HG03354 (cell line): ENCODE measurements around the gene AATK.

Source experiments
- ATAC-seq: cut with Tn5 transposase; IDR thresholded peaks from one replicate; pipeline ENCODE4 v1.9.1; 2021; ENCODE audit warnings: mild to moderate bottlenecking; ENCODE audit not compliant: unreplicated experiment, poor library complexity, severe bottlenecking

AATK gene

DNA sequence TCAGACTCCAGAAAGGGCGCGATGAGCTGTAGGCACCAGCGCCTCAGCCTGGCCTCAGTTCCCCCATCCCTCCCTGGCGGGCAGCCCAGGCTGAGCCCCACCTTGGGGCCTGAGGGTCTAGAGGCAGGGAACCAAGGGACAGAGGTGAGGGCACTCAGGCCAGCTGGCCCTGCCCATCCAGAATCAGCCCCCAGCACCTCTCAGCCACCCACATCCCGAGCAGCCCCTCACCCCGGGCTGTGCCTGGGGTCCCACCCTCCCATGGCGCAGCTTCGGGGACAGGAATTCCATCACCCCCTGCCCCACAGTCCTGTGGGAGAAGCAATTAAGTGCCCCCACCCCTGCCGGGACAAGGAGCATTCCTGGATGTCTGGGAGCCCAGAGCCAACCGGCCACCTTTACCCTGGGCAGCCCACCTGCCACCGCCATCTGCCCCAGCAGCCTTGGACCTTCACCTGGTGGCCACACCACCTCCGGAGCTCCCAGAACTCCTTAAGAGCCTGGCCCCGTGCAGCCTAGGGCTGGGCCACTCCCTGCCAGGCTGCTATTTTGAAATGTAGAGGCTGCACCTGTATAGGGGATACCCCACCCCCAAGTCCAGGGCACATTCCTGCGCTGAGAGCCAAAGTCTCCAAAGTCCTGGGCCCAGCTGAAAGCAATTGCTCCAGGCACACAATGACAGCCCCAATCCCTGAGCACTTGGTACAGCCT, 34.4 kb downstream of the AATK start:
- ATAC-seq = no peak

DNA sequence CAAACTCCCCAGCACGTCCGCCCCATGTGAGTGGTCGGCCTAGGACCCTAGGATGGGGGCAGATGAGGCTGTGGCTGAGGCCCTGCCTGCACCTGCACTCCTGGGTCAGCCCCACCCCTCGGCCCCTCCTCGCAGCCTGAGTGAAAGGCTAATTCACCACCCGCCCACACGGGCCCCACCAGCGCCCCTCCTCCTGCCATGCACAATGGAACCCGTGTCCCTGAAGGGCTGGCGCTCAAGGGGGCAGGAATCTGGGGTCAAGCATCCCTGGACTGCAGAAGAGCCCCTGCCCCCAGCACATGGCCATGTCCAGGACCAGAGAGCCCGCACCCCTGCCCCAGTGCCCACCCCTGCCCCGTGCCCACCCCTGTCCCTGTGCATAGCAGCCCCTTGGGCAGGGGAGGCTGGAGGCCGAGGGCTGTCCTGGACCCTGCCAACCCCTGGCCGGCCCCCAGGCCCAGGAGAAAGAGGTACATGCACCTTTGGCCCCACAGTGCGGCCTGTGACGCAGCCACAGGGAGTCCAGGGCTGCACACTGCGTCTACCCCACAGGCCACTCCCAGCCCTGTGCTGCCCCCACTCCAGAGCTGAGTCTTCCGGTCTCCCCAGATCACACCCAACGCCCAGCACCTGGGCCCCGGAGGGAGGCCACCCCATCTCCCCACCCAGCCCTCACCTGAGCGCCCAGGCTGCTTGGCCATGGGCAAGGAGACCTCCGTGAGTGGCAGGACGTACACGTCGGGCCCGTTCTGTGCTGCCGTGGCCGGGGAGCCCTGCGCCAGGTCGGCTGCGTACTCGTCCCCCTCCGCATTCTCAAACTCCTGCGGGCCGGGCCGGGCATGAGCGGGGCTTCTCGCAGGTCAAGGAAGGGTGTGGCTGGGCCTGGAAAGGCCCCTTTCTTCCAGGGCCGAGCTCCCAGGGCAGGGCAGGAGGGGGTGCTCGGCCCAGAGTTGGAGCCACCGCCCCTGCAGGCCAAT, 35.3 kb downstream of the AATK start:
- no peak for ATAC-seq

DNA sequence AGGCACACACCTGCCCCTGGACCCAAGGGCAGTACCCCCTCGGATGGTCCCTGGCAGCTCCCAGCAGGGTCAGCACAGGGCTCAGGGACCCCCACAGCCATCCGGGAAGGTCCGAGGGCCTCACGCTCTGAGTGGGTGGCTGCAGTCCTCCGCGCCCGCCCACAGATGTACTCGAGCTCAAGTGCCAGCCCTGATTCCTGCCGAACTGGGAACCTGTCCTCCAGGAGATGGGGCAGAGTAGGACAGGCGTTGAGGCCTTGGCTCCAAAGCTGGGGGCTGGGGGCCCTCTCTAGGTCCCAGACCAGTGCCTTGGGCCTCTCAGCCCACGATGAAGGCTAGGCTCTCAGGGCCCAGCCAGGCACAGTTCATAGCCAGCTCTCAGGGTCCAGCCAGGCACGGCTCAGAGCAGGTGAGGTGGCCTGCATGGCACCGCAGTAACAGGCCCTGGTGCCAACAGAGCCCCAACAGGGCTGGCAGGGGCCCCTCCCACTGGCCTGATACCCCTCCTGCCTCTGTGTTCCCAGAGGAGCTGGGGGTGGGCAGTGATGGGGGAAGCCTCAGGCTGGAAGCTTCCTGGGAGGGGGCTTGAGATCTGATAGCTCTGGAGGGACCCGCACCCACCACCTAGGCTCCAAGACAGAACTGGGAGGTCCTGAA, 36.2 kb downstream of the AATK start:
- no peak for ATAC-seq

DNA sequence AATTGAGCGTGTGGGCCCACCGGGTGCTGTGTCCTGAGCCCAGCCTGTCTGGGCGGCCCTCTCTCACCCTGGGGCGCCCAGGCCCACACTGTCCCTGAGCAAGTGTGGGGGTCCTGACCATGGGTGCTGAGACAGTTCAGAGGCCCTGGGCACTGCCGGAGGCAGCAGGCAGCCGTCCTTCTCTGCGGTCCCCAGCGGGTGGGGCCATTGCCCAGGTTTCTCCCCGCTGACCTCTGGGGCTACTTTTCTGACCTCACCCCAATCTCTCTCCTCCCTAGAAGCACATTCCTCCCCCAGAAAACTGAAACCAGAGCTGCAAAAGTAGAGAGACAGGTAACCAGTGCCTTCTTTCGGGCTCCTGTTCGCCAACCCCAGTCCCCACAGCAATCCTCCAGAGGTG, 36.7 kb downstream of the AATK start:
- no peak for ATAC-seq

DNA sequence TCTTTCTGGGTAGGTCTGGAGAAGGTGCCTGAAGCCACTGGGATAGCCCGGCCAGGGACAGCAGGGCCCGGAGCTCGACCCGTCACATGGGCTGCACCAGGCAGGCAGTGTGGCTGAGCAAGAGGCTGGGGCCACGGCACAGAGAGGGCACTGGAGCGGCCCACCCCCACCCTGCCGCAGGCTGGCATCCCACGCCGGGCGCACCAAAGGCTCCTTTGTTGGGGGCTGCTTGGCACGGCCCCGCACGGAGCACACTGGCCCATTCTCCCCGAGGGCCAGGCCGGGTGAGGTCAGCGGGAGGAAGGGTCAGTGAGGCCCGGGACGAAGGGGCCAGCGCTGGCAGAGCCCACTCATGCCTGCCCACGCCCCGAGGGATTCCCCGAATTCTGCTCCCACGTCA, 37.2 kb downstream of the AATK start:
- no peak for ATAC-seq

DNA sequence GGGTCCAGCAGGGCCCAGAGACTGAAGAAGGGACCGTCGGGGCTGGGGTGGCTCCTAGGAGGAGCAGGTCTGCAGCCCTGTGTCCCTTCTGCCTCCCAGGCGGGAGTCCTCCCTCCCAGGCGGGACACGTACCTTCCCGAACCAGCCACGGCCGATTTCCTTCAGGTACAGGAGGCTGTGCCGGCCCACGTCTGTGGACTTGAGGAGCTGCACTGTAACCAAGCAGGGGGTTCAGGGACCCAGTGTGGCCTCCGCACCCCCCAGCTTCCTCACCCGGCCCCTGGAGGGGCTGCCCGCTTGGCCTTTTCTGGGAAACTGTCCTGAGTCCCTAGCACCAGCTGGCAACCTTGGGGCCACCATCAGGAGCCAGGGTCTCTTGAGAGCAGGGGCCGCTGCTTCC, 37.7 kb downstream of the AATK start:
- ATAC-seq = no peak

DNA sequence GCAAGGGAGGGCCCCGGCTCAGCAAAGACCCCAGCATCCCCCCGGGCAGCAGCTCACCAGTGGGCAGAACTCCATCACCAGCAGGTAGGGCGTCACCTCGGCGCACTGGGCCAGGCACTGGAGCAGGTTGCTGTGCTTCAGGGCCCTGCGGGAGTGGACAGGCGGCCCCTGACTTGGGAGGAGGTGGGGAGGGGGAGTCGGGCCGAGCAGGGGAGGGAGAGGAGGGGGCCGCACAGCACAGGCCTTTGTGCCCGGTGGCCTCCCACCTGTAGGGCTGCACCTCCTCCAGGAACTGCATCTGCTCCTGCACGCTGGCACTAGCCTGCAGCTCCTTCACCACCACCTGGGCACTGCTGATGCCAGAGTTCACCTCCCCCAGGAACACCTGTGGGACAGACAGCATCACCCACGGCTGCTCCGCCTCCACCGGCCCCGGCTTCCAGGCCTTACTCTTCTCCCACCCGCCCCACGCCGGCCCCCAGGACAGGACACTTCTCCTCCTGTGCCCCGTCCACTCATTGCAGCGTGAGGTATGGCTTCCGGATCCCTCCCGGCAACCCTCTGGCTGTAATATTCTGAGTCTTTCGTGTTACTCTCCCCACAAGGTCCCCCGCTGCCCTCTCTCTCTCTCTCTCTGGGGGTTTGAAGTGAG, 38.4 kb downstream of the AATK start:
- no peak for ATAC-seq

DNA sequence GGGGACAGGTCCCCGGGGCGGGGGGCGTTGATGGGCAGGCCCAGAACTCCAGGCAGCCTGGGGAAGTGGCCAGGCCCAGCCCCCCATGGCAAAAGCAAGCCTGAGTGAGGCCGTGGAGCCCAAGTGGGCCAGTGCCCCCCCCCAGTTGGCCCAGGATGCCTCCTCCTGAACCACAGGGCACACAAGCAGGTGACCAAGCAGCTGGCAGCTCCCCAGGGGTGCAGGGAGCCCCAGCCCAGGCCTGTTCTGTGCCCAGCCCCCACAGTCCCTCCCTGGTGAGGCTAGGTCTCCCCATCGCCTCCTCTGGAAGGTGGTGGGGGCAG, 38.9 kb downstream of the AATK start:
- no peak for ATAC-seq

DNA sequence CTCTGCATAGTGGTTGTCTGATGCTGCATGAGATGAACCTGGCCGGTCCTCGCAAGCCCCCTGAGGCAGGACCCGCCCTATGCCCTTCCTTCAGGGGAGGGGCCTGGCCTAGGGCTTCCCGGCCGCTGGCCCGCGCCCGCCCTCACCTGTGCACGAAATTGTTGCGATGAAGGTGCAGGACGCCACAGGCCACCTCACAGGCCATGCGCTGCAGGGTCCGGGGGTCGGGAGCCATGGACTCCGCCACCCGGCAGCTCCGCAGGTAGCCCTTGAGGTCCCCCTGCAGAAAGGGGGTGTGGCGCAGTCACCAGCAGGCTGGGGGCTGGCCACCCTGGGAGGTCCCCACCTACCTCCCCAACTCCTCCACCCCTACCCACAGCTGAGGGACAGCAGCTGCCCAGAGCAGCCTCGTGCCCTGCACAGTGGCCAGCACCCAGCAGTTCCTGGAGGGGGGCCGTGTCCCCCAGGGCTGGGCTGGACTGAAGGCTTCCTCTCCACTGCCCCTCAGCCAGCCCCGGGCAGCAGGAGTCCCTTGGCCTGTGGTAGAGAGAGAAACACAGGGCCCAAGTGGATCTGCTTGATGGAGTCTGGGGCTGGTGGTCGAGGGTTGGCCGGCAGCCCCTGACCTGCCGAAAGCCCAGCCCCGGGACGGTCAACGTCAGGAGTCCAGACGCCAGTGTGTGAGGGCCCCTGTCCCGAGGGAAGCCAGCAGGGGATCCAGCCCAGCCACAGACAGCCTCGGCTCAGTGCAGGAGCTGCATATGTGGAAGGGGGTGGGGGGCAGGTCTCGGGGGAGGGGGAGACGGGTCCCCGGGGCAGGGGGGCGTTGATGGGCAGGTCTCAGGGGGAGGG, 39.5 kb downstream of the AATK start:
- ATAC-seq = no peak

DNA sequence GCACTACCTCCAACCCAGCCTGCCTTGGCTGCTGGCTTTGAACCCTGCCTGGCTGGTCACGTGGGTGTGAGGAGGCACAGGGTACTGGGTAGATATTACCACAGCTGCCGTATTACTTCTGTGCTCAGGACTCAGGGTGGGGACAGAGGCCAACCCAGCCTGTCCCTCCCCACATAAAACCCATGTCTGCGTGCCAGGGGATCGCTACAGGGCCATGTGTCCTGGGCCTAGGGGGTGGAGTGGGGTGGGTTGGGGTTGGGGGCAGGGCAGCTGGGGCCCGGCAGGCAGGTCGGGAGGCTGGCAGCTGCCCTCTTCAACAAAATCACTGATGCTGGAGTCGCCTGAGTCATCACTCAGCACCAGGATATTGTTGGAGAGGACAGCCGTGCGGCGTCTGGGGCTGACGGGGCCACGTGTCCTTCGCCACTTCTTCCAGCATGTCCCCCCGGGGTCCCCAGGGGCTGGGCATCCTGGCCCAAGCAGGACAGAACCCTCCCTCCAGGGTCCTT, 40.4 kb downstream of the AATK start:
- no peak for ATAC-seq

DNA sequence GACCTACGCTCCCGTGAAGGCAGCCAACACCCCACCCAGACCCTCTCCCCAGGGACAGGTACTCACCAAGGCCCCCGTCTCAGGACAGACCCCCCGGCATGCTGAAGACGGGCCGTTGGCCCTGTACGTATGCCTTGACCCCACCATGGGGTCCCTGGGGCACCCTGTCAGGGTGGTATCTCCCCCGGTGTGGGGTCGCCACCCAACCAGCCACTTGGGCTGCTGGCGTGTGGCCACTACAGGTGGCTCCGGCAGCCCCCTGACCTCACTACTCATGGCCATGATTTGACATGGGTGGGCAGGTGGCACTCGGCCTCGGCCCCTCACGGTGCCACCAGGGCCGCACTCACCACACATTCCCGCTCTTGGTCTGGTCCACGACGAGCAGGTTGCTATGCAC, 41.6 kb downstream of the AATK start:
- no peak for ATAC-seq

DNA sequence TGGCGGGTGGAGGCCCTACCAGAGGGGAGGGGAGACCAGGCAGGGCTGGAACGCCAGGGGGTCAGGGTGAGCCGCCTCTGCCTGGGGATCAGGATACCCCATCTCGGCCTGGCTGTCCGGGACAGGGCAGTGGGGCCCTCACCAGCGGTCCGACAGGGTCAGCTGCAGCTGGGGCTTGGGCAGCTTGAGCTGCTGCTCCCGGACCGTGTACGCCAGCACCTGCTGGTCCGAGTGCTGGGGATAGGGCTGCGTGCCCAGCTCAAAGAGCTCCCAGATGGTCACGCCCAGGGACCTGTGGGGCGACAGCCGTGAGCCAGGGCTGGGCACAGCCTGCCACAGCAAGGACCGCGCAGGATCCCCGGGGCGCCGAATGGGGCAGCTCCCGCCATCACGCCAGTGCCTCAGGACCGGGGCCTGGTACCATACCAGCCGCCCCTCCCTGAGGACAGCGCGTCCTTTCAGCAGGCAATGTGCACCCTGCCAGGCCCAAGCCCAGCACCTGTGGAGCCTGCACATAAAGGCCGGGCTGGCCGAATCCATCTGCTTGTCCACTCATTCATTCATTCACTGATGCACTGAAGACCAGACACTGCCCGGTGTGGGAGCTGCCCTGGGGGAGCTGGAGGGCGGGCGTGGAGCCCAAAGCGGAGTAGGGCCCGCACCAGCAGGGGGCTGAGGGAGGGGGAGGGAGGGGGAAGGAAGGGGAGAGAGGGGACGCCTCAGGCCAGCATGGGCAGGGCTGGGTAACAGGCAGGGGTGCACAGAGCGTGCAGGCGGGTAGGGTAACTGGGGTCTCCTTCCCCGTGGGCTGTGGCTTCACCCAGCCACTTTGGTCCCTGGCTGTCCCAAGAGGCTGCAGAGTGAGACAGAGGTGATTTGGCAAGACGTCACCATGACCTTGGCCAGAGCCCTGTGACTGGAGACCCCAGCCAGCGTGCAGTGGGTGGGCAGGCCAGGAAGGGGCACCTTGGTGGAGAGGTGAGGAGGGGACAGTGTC, 42.7 kb downstream of the AATK start:
- ATAC-seq = no peak

DNA sequence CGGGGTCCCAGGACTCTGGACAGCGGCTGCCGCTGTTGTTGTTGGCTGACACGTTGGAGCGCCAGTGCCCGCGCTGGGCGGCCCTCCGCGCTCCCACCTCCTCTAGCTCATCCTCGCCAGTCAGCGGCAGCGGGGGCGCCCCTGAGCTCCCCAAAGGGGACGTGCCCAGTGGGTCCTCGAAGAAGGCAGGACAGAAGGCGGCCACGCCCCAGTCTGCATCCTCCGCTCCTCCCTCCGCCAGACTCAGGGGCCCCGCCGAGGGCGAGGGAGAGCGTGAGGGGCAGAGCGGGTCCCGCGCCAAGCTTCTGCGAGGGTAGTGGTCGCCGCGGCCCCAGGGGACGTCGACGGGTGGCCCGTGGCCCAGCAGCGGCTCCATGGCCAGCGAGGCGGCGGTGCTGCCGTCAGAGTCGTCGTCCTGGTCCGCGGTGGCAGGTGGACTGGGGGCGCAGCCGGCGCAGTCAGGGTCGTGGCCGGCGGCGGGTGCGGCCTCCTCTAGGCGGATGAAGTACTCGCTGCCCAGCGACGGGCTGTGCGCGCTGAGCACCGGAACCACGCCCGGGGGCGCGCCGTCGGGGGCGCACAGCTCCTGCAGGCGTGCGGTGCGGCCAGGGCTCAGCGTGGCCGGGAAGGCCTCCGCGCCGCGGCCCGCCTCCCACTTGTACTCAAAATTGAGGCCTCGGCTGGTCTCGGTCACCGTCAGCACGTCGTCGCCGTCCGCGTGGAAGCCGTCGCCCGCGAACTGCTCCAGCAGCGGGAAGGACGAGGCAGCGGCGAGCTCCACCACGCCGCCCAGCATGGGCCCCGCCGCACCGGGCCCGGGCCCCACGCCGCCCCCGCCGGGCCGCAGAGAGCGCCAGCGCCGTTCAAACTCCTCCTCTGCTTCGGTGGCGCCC, 43.9 kb downstream of the AATK start:
- ATAC-seq = no peak

DNA sequence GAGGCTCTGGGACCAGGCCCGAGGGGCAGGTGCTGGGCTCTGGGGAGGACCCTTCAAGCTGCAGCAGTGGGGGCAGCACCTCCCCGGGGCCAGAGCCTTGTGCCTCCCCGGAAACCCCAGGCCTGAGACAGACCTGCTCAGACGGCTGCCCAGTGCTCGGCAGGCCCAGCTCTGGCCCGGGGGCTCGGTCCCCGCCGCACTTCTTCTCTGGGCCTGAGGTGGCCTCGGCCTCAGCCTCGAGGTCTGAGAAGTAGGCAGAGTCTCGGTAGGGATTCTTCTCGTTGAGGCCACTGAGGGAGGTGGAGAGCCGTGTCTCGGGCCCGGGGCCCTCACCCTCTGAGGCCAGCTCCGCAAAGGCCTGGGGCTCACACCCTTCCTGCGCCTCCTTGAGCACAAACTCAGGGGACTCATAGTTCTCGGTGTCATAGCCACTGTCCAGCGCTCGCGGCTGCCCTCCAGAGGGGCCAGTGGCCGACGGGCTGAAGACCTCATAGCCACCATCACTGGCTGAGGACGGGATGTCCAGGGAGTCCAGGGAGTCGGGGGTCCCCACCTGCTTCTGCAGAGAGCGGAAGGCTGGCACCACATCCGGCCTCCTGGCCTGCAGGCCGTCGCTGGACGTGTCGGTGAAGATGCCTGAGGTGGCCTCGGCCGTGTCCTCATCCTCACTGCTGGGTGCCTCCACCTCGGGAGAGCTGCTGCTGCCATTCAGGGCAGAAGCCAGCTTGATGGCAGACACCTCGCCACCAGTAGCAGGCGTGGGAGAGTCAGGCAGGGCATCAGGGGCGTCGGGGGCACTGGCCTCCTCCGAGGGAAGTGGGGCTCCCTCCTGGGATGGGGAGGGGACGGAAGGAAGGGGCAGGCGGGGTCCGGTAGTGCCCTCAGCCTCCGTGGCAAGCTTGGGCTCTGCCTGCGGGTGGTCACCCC, 45.1 kb downstream of the AATK start:
- ATAC-seq = no peak

DNA sequence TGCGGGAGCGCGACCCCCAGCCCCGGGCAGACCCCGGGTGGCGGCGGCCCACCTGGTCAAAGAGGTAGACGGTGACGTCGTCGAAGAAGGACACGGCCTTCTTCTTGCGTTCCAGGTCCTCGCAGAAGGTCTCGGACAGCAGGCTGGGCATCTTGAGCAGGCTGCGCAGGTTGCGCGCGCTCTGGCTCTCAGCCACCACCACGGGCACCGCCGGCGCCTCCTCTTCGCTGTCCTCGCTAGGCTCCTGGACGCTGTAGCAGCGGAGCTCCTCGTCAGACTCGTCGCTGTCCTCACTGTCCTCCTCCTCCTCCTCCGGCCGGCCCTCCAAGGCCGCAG, 45.9 kb downstream of the AATK start:
- ATAC-seq = no peak
